HG03135 (cell line): ENCODE data around the gene FN3K.

Experiments used
- ATAC-seq: cut with Tn5 transposase; IDR thresholded peaks from one replicate; pipeline ENCODE4 v1.9.1; 2021; ENCODE audit warnings: mild to moderate bottlenecking, moderate library complexity; ENCODE audit not compliant: unreplicated experiment

Gene FN3K

DNA sequence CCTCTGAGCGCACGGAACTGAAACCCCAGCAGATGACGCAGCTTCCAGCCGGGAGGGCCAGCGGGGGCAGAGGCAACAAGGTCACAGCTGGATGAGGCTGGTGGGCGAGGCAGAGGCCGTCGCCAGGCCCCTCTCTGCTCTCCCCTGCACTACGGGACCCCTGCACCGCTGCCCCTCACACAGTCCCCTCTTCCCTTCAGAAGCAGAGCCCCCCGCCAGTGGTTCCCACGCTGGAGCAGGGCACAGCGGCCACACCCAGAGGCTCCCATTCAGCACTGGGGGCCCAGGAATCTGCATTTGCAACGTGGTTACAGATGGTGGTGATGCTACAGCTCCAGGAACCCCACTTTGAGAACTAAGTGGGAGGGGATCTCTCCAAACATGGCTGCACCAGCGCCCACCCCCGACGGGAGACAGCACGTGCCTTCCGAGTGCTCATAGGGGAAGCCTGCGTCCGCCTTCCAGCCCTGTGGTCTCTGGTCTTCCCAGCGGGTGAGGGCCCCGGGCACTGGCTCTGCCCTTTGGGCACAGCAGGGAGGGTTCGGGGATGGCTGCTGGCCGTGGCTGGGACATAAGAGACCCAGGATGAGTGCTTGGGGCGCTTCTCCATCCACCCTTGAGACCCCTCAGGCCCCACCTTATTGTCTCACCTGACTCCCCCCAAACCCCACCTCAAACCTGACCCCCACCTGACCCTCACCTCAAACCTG is 32.2 kb upstream of the FN3K start:
- ATAC-seq = no peak

- ATAC-seq = no peak
Observed at GRCh38 chr17:82703935-82704865, 31.2 kb upstream of the FN3K start.

GRCh38 chr17:82704886-82705285 is 30.5 kb upstream of the FN3K start:
- no peak for ATAC-seq

- no peak for ATAC-seq
Observed at GRCh38 chr17:82705756-82706155, 29.7 kb upstream of the FN3K start.

DNA sequence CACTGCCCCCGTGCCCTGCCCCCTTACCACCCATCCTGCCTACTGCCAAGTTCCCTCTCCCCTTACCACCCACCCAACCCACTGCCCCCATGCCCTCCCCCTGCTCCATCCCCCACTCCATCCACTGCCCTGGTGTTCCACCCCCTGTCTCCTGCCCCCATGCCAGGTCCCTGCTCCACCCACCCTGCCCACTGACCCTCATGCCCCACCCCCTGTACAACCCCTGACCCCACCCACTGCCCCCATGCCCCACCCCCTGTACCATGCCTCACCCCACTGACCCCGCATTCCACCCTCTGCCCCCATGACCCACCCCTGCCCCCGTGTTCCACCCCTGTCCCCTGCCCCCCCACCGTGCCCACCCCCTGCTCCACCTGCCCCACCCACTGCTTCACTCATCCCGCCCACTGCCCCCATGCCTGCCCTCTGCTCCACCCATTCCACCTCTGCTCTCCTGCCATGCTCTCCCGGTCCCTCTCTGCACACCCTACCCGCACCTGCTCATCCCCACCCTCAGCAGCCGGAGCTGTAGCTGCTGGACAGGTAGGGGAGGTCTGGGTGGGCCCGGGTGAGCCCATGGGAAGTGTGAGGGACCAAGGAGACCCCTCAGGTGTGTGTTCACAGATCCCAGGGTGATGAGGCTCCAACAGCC is 26.3 kb upstream of the FN3K start:
- ATAC-seq = no peak

GRCh38 chr17:82709676-82710498 is 25.5 kb upstream of the FN3K start:
- no peak for ATAC-seq

GRCh38 chr17:82710499-82711232 is 24.7 kb upstream of the FN3K start:
- no peak for ATAC-seq

DNA sequence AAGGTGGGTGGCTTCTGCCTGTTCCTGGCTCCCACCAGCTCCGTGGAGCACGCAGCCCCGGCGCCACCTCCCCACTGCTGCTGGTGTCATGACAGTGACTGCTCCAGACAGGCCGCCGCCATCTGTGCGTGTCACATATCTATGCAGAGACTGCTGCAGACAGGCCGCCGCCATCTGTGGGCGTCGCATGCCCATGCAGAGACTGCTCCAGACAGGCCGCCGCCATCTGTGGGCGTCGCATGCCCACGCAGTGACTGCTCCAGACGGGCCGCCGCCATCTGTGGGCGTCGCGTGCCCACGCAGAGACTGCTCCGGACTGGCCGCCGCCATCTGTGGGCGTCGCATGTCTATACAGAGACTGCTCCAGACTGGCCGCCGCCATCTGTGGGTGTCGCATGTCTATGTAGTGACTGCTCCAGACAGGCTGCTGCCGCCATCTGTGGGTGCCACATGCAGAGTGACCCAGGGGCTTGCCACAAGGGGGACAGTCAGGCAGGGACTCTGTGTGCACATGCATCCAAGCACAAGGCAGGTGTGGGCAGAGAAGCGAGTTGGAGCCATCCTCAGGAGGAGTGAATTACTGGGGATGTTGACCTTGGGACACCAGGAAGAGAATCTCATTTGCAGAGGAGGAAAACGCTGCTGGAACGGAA is 22.2 kb upstream of the FN3K start:
- no peak for ATAC-seq

DNA sequence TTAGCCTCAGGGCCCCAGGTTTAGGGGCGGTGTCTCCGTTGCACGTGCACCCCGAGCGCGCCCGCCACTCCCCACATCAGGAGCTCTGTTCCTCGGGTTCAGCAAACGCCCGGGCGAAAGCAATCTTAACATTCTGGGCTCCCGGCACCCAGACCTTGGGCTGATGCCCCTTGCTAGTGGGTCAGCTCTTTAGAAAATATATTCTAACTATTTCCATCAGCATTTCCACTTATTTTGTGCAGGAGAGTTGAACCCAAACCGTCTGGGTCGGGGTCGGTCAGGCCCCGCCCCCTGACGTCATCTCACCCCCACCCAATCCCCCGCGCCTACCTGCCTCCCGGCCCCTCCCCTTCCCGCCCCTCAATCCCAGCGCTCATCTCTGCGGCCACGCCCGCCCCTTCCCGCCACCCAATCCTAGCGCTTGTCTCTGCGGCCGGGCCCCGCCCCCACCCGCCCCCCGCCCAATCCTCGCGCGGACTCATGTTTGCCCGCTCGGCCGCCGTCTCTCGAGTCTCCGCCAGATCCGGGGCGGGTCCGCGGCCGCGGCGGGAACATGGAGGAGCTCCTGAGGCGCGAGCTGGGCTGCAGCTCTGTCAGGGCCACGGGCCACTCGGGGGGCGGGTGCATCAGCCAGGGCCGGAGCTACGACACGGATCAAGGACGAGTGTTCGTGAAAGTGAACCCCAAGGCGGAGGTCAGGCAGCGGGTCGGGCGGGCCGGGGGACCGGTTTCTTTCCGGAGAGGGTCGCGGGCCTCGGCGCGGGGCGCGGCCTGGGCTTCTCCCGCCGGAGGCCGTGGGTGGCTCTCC is 19.0 kb upstream of the FN3K start, which contains the start of gene FN3KRP:
FN3KRP (plus strand) TSS at position 504 of the 808 bp plus-strand sequence; CDS start at position 554, 50 bp downstream.
- peak; percentile 67 for ATAC-seq

- ATAC-seq = no peak
Observed at GRCh38 chr17:82718986-82719685, 16.3 kb upstream of the FN3K start.

DNA sequence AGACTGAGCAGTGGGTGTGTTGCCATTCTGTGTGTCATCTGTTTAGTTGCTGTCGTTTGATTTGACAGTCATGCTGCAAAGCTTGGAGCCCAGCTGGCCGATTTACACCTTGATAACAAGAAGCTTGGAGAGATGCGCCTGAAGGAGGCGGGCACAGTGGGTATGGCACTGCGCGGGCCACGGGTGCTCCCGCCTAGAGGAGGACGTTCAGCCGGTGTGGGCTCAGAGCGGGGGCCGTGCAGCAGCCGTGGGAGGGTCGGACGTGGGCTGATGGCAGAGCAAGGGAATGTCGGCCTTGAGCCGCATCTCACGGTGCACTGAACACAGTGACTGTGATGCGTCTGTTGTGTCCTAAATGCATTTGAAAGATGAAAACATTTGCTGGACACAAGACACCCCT is 15.2 kb upstream of the FN3K start:
- ATAC-seq = no peak

DNA sequence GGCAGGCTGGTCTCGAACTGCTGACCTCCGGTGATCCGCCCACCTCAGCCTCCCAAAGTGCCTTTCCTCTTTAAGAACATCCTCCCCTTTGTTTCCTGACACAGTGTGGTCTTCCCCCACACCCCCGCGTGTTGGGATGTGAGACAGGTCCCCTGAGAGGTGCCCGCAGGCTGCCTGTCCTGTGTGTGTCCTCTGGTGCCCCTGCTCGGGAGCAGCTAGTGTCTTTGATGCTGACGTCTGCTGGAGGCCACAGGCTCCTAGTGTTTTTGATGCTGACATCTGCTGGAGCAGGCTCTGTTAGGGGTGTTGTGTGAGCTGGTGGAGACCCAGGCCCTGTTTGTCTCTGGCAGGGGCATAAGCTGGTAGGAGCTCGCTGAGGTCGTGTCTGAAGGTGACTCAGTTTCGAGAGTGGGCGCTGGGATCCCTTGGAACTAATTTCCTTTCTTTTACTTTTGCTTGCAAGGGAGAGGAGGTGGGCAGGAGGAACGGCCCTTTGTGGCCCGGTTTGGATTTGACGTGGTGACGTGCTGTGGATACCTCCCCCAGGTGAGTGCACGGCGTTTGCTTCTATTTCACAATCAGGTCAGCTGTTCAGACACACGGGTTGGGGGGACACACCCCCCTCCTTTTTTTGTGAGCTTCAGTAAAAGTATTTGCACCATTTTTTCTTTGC is 12.9 kb upstream of the FN3K start:
- ATAC-seq = no peak

DNA sequence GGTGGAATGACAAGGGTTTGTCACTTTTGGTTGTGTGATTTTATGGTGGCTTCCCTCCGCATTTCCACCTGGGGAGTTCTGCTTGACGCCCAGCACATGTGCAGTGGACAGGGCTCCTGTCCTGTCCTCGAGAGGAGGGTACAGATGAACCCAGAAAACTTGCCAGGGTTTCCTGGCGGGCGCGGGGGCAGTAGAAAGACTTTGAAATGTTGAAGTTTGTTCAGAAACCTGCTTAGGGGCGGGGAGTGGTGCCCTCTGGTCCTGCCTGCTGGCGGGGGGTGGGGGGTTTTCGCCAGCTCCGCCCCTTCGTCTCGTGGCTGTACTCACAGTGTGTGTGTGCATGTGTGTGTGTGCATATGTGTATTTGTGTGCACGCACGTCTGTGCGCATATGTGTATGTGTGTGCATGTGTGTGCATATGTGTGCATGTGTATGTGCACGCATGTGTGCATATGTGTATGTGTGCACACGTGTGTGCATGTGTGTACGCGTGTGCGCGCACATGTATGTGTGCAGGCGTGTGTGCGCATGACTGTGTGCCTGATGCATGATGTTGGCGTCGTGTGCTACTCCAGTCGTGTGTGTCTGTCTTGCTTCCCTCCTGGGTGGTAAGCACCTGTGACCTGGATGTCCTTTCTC is 12.1 kb upstream of the FN3K start:
- ATAC-seq = no peak

DNA sequence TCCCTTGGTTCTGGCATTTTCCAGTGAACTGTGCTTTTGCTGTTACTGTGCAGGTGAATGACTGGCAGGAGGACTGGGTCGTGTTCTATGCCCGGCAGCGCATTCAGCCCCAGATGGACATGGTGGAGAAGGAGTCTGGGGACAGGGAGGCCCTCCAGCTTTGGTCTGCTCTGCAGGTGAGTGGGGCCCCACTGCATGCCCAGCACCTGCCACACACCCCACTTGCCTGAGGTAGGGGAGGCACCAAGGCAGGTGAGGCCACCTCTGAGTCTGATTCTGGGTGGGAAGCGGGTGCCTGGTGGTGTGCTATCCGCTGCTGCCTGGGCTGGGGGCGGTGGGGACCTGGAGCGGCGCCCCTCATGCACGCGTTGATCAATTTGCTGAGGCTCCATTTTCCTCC is 9.0 kb upstream of the FN3K start:
- ATAC-seq = no peak

DNA sequence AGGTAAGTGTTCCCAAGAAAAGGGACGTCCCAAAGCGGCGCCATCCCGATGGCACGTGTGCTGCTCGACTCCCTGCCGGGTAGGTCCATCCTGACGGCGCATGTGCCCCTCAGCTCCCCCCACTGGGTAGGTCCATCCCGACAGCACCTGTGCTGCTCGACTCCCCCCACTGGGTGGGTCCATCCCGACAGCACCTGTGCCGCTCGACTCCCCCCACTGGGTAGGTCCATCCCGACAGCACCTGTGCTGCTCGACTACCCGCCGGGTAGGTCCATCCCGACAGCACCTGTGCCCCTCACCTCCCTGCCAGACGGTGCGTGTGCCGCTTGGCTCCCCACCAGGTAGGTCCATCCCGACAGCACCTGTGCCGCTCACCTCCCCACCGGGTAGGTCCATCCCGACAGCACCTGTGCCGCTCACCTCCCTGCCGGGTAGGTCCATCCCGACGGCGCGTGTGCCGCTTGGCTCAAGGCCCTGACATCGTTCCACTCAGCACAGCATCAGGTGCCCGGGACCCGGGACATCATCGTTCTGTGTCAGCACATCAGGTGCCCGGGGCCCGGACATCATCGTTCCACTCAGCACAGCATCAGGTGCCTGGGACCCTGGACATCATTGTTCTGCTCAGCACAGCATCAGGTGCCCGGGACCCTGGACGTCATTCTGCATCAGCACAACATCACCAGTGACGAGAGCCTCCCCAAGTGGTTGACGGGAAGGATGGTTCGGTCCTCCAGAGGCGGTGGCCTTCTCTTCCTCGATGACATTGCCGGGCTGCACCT is 5.7 kb upstream of the FN3K start:
- ATAC-seq = no peak

DNA sequence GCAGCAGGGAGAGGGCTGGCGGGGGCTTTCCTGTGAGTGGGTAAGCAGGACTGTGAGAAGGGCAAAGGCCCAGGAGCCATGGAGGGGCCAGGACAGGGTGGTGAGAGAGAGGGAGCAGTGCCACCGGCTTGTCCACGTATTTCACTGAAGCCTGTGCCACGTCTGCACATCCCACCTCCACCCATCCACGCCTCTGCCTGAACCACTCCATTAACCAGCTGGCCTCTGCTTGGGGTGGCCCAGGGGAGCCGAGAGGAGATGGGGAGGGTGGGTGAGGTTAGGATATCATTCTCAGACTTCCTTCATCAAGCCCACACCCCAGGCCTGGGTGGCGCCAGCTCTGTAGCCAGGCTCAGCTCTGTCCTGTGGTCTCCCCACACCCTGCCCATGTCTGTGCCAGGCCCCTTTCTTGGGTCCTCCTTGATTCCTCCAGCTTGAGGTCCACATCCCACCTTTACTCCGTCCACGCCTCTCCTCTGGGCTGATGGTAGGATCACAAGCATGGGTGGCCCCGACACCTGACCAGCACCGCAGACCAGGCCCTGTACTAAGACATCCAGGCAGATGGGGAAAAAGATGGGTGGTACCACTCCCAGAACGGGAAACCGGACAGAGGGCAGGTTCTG is 3.2 kb upstream of the FN3K start:
- no peak for ATAC-seq
